ENCODE results near the gene POLRMT. TPM values are rescaled to one million over a fixed set of nuclear protein-coding genes. Genes with fewer than 3 reads are reported as not detected.

Gene POLRMT
- total RNA-seq, 1 experiment from 2014 or later, result 51.4 TPM

- Mint-ChIP-seq H3K4me3 (ENCODE audit: low read depth, unreplicated experiment) (no peak overlapping the region), H3K27ac (ENCODE audit: unreplicated experiment) (no peak overlapping the region), H3K4me1 (ENCODE audit: low read depth, unreplicated experiment) (peaks cover 10% of the 10 kb centered on the region), H3K36me3 (ENCODE audit: insufficient read depth, unreplicated experiment) (peaks cover 25% of the 10 kb centered on the region), H3K9me3 (ENCODE audit: low read depth, unreplicated experiment) (no peaks in the 10 kb centered on the region), H3K27me3 (ENCODE audit: unreplicated experiment) (peaks cover 12% of the 10 kb centered on the region)
- CTCF ChIA-PET, result no interaction called here
- intact Hi-C loops (cut with micrococcal nuclease; ENCODE audit: unreplicated experiment), result no loop called here
- no TSS peak for BruUV-seq (replicated peaks)
- no peak for TF ChIP-seq CTCF (IDR thresholded peaks at IDR 0.05; ENCODE audit: unreplicated experiment)
- no peak for DNase-seq
Observed at GRCh38 chr19:641702-642101, 8.4 kb upstream of the POLRMT start.

- Mint-ChIP-seq H3K27me3 (ENCODE audit: unreplicated experiment) (peaks cover 12% of the 10 kb centered on the region), H3K27ac (ENCODE audit: unreplicated experiment) (no peak overlapping the region), H3K9me3 (ENCODE audit: low read depth, unreplicated experiment) (no peaks in the 10 kb centered on the region), H3K4me1 (ENCODE audit: low read depth, unreplicated experiment) (peaks cover 10% of the 10 kb centered on the region), H3K4me3 (ENCODE audit: low read depth, unreplicated experiment) (no peak overlapping the region), H3K36me3 (ENCODE audit: insufficient read depth, unreplicated experiment) (peaks cover 20% of the 10 kb centered on the region)
- no peak for DNase-seq
- no TSS peak for BruUV-seq (replicated peaks)
- TF ChIP-seq CTCF (IDR thresholded peaks at IDR 0.05; ENCODE audit: unreplicated experiment), result no peak
- intact Hi-C loops (cut with micrococcal nuclease; ENCODE audit: unreplicated experiment), result no loop called here
- CTCF ChIA-PET, result no interaction called here
Observed at GRCh38 chr19:640606-641189, 7.4 kb upstream of the POLRMT start.

GRCh38 chr19:640161-640558, 6.8 kb upstream of the POLRMT start:
- CTCF ChIA-PET, result no interaction called here
- peak overlapping the region; percentile 92 for H3K4me3 Mint-ChIP-seq (ENCODE audit: low read depth, unreplicated experiment)
- H3K27me3 Mint-ChIP-seq (ENCODE audit: unreplicated experiment), result peaks cover 12% of the 10 kb centered on the region
- BruUV-seq (replicated peaks), result no TSS peak
- H3K4me1 Mint-ChIP-seq (ENCODE audit: low read depth, unreplicated experiment), result peaks cover 10% of the 10 kb centered on the region
- no peaks in the 10 kb centered on the region for H3K9me3 Mint-ChIP-seq (ENCODE audit: low read depth, unreplicated experiment)
- no peak for TF ChIP-seq CTCF (IDR thresholded peaks at IDR 0.05; ENCODE audit: unreplicated experiment)
- peaks cover 18% of the 10 kb centered on the region for H3K36me3 Mint-ChIP-seq (ENCODE audit: insufficient read depth, unreplicated experiment)
- H3K27ac Mint-ChIP-seq (ENCODE audit: unreplicated experiment), result no peak overlapping the region
- DNase-seq, result no peak
- intact Hi-C loops (cut with micrococcal nuclease; ENCODE audit: unreplicated experiment), result no loop called here

- peak; percentile 90 for DNase-seq
- intact Hi-C loops (cut with micrococcal nuclease; ENCODE audit: unreplicated experiment), result no loop called here
- H3K27me3 Mint-ChIP-seq (ENCODE audit: unreplicated experiment), result peaks cover 12% of the 10 kb centered on the region
- peaks cover 11% of the 10 kb centered on the region for H3K36me3 Mint-ChIP-seq (ENCODE audit: insufficient read depth, unreplicated experiment)
- peaks cover 10% of the 10 kb centered on the region for H3K4me1 Mint-ChIP-seq (ENCODE audit: low read depth, unreplicated experiment)
- CTCF ChIA-PET, result no interaction called here
- TF ChIP-seq CTCF (IDR thresholded peaks at IDR 0.05; ENCODE audit: unreplicated experiment), result no peak
- H3K4me3 Mint-ChIP-seq (ENCODE audit: low read depth, unreplicated experiment), result peak within 1 kb of the TSS; percentile 92
- BruUV-seq (replicated peaks), result no TSS peak
- peak within 1 kb of the TSS; percentile 29 for H3K27ac Mint-ChIP-seq (ENCODE audit: unreplicated experiment)
- H3K9me3 Mint-ChIP-seq (ENCODE audit: low read depth, unreplicated experiment), result no peaks in the 10 kb centered on the region
Observed at GRCh38 chr19:639253-640160, 6.2 kb upstream of the POLRMT start, which contains the start of gene FGF22. FGF22 (plus strand) TSS chr19:639879; CDS start chr19:639926, 47 bp downstream.

Measured in Calu3 (cell line).